HG03457 (cell line): ENCODE measurements around the gene HMCN2.

ENCODE experiments used
- ATAC-seq: cut with Tn5 transposase; IDR thresholded peaks from one replicate; pipeline ENCODE4 v1.9.1; 2021; ENCODE audit warnings: moderate number of reproducible peaks; ENCODE audit not compliant: unreplicated experiment

Gene HMCN2

GRCh38 chr9:130444565-130445221, 179.1 kb downstream of the HMCN2 start, which contains the start of gene ASS1:
Gene ASS1, plus strand, starts transcription at chr9:130444961. Its CDS starts 7,268 bp downstream, at chr9:130452229.
- no peak for ATAC-seq

DNA sequence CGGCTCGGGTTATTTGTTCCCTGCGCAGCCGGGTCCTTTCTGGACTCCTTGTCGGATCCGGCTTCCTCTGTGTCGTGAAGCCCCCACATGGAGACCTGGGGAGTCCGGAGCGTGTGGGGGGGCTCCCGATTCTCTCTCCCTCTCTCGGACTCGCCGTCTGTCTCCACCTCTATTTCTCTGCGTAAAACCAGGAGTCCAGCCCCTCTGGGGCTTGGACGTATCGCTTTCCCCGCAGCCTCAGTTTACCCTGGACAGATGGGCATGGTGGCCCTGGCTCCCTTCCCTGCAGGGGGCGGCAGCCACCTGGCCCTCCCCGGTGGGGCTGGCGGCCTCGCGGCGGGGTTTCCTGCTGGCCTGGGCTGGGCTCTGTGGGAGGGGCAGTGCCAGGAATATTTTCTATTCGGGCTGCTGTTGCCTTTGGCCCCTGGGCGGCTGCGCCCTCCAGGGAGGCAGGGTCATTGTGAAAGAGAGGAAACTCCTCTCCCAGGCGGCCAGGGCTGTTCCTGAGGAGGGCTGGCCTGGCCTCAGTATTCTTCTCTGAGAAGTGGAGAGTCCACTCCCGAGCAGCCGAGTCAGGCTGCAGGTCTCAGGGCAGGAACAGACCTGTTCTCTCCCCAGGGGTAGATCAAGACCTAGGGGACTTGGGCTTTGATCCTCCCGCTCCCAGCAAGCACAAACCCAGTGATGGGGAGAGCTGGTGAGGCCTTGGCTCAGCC, 179.9 kb downstream of the HMCN2 start:
- ATAC-seq = no peak

- no peak for ATAC-seq
Observed at GRCh38 chr9:130446101-130446861, 180.7 kb downstream of the HMCN2 start.

GRCh38 chr9:130447193-130447816, 181.7 kb downstream of the HMCN2 start:
- no peak for ATAC-seq

- no peak for ATAC-seq
Observed at GRCh38 chr9:130448035-130448624, 182.6 kb downstream of the HMCN2 start.

GRCh38 chr9:130448771-130449603, 183.4 kb downstream of the HMCN2 start:
- ATAC-seq = no peak

- no peak for ATAC-seq
Observed at GRCh38 chr9:130450344-130451003, 184.9 kb downstream of the HMCN2 start.

GRCh38 chr9:130451004-130451390, 185.4 kb downstream of the HMCN2 start:
- ATAC-seq = no peak

- ATAC-seq = no peak
Observed at GRCh38 chr9:130451509-130452388, 186.2 kb downstream of the HMCN2 start.

GRCh38 chr9:130452835-130453234, 187.3 kb downstream of the HMCN2 start:
- ATAC-seq = no peak

- ATAC-seq = no peak
Observed at GRCh38 chr9:130453487-130453886, 187.9 kb downstream of the HMCN2 start.

DNA sequence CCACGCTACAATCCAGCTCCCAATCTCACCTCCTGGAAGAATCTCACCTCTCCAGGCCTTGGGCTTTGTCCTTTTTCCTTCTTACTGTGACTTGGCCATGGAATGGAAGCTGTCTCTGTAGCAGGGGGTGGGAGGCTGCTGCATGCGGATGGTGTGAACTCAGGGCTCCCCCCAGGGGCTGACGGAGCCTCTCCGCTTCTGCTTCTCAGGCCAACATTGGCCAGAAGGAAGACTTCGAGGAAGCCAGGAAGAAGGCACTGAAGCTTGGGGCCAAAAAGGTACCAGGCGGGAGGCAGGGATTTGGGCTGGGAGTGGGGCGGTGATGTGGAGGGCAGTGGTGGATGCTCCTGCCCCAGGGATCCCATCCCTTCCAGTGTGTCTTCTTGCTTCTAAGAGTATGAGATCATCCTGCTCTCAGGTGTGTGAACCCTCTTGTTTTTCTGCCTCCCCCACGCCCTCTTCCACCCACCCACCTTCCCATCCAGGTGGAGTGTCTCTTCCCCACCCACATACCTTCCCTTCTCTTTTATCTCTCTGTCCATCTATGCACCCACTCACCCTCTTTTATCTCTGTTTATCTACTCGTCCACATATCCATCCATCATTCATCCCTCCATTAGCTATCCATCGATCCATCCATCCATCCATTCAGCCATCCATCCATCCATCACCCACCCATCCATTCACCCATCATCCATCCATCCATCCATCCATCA, 188.7 kb downstream of the HMCN2 start:
- no peak for ATAC-seq

GRCh38 chr9:130454812-130455325, 189.3 kb downstream of the HMCN2 start:
- no peak for ATAC-seq

DNA sequence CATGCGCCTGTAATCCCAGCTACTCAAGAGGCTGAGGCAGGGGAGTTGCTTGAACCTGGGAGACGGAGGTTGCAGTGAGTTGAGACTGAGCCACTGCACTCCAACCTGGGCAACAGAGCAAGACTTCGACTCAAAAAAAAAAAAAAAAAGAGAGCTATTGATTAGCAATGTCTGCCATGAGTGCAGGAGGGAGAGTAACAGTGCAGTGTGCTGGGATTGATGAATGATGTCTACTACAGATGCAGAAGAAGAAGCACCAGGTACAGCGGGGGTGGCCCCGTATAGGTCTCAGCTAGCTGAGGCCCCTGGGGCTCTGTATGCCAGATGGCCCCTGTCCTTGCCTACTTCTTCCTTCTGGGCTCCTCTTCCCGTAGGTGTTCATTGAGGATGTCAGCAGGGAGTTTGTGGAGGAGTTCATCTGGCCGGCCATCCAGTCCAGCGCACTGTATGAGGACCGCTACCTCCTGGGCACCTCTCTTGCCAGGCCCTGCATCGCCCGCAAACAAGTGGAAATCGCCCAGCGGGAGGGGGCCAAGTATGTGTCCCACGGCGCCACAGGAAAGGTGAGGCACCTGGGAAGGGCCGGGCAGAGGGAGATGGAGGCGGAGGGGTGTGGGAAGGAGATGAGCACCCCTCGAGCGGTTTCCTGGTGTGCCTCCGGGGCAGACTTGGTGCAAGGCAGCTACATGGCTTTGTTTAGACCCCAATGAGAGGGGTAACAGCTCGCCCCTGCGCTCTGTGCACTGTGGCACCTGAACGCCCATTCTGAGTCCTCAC, 192.7 kb downstream of the HMCN2 start:
- no peak for ATAC-seq

DNA sequence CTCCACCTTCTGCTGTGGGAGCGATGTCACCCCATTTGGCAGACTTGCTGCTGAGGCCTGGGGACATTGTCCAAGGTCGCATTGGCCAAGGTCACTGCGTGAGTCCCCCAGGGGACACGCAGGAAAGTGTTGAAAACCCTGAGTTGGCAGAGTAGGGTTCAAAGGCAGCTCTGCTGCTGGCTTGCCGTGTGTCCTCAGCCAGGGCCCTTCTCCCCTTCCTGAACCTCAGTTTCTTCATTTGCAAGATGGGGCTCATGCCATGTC, 193.2 kb downstream of the HMCN2 start:
- ATAC-seq = no peak

- no peak for ATAC-seq
Observed at GRCh38 chr9:130459151-130459550, 193.6 kb downstream of the HMCN2 start.

DNA sequence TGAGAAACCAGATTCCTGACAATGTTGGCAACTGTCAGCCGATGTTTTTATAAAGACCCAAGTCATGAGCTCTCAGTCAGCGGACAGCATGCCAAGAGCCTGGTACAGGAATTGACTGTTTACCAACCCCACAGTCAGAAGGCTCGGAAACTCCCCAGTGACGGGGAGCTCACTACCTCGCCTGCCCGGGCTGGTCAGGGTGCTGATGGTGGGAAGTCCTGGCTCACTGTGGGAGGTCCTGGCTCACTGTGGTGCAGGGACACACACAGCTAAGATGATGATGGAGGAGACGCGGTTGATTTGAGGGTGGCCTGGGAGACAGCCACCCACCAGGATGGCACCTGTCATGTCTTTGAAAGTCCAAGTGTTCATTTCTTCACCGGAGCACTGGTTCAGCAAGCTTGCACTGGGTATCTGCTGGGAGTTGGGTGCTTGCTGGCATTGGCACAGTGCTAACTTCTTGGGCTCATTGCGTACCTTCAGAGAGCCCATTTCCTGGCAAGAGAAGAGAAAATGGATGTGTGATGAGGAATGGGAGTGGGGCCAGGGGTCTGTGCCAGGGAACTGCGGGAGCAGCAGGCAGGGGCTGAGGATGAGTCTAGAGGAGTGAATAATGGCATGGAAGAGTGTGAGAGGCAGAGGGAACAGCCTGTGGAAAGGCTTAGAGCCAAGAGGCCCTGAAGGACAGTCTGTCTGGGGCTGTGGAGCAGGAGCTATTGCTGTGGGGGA, 194.5 kb downstream of the HMCN2 start:
- ATAC-seq = no peak
